HepG2 (cell line): ENCODE data around the gene MBD2. TPM values are rescaled to one million over a fixed set of nuclear protein-coding genes. Genes with fewer than 3 reads are reported as not detected.

ENCODE experiments used
- ARID2 ChIP-seq: sonication (generic); formaldehyde crosslinking; IDR thresholded peaks from 2 replicates; pipeline ENCODE4 v1.8.1; 2022; ENCODE audit warnings: mild to moderate bottlenecking, missing genetic modification reagents, borderline replicate concordance
- HNRNPL ChIP-seq: fragments of 200-400 bp; formaldehyde crosslinking; IDR thresholded peaks from 2 replicates; pipeline ENCODE4 v1.6.1; 2017; ENCODE audit warnings: mild to moderate bottlenecking, low read depth, low read length
- ISX ChIP-seq: sonication (generic); formaldehyde crosslinking; conservative IDR thresholded peaks from 2 replicates; pipeline ENCODE4 v1.5.0; 2020; ENCODE audit warnings: missing genetic modification reagents
- JARID2 ChIP-seq: sonication (generic); formaldehyde crosslinking; IDR thresholded peaks from 2 replicates; pipeline ENCODE4 v1.8.1; 2023; ENCODE audit warnings: missing genetic modification reagents, inconsistent platforms; ENCODE audit not compliant: insufficient replicate concordance
- MTA3 ChIP-seq: sonication (generic); formaldehyde crosslinking; IDR thresholded peaks from 2 replicates; pipeline ENCODE4 v1.4.0; 2020; ENCODE audit warnings: missing genetic modification reagents
- MXI1 ChIP-seq: IDR thresholded peaks from 3 replicates; pipeline ENCODE4 v1.6.1; 2012; ENCODE audit warnings: low read depth, low read length, inconsistent platforms, borderline replicate concordance
- NFKB2 ChIP-seq: sonication (generic); formaldehyde crosslinking; IDR thresholded peaks from 2 replicates; pipeline ENCODE4 v1.4.0; 2020; ENCODE audit warnings: missing genetic modification reagents, borderline replicate concordance
- NR1H2 ChIP-seq: sonication (generic); formaldehyde crosslinking; IDR thresholded peaks from 2 replicates; pipeline ENCODE4 v1.8.1; 2022; ENCODE audit warnings: low read depth, missing genetic modification reagents, borderline replicate concordance
- PHF21A ChIP-seq: sonication (generic); formaldehyde crosslinking; IDR thresholded peaks from 2 replicates; pipeline ENCODE4 v1.5.0; 2020; ENCODE audit warnings: mild to moderate bottlenecking, missing genetic modification reagents
- SATB2 ChIP-seq: sonication (generic); formaldehyde crosslinking; IDR thresholded peaks from 2 replicates; pipeline ENCODE4 v1.5.0; 2020; ENCODE audit warnings: missing genetic modification reagents
- TAF1 ChIP-seq: sonication (generic); formaldehyde crosslinking; IDR thresholded peaks from 2 replicates; pipeline ENCODE4 v1.4.0; 2020; ENCODE audit warnings: missing genetic modification reagents
- ZNF136 ChIP-seq: sonication (generic); formaldehyde crosslinking; IDR thresholded peaks from 2 replicates; pipeline ENCODE4 v1.8.1; 2022; ENCODE audit warnings: low read depth, mild to moderate bottlenecking, moderate library complexity, missing genetic modification reagents
- ZNF335 ChIP-seq: sonication (generic); formaldehyde crosslinking; IDR thresholded peaks from 2 replicates; pipeline ENCODE4 v1.4.0; 2020; ENCODE audit warnings: missing genetic modification reagents
- ZNF460 ChIP-seq: sonication (generic); formaldehyde crosslinking; IDR thresholded peaks from 2 replicates; pipeline ENCODE4 v1.5.1; 2020; ENCODE audit warnings: missing genetic modification reagents, mild to moderate bottlenecking, borderline replicate concordance
- ZNF788 ChIP-seq: sonication (generic); formaldehyde crosslinking; IDR thresholded peaks from 2 replicates; pipeline ENCODE4 v1.5.0; 2020; ENCODE audit warnings: mild to moderate bottlenecking, missing genetic modification reagents, borderline replicate concordance
- polyA plus RNA-seq, 8 experiments: library from polyadenylated mRNA; depleted of rRNA in 3 of 8; stranded (reverse) in 7 of 8; unstranded in 1 of 8; fragments of >200 nt; fragmentation: Illumina TruSeq in 4 of 8; extraction: Trizol in 4 of 8; gene quantifications; 2 replicates each; pipeline versions ENCODE4 v1.2.1 to v1.2.3, GENCODE V29; 2011 to 2016; ENCODE audit warnings: low read depth in 4 of 8, missing spikeins in 1 of 8, mixed read lengths in 1 of 8; ENCODE audit not compliant: insufficient read depth in 1 of 8
- total RNA-seq, 5 experiments: library from RNA; depleted of rRNA; stranded (reverse); fragments of >200 nt; fragmentation: Illumina TruSeq; extraction: Trizol; gene quantifications; 2 replicates each; pipeline ENCODE4 v1.2.3, GENCODE V29; 2016; ENCODE audit warnings: low read depth in 1 of 5
- TF ChIP-seq, protein P1 (sequence below): sonication (generic); formaldehyde crosslinking; IDR thresholded peaks from 2 replicates; pipeline ENCODE4 v1.5.1; 2020; ENCODE audit warnings: mild to moderate bottlenecking, moderate library complexity, missing genetic modification reagents
- TF ChIP-seq, protein P2 (sequence below): sonication (generic); formaldehyde crosslinking; IDR thresholded peaks from 2 replicates; pipeline ENCODE4 v1.5.0; 2020; ENCODE audit warnings: missing genetic modification reagents, mild to moderate bottlenecking, borderline replicate concordance
- TF ChIP-seq, protein P3 (sequence below): sonication (generic); formaldehyde crosslinking; IDR thresholded peaks from 2 replicates; pipeline ENCODE4 v1.4.0; 2020; ENCODE audit warnings: mild to moderate bottlenecking, low read depth, missing genetic modification reagents
- TF ChIP-seq, protein P4 (sequence below): sonication (generic); formaldehyde crosslinking; IDR thresholded peaks from 2 replicates; pipeline ENCODE4 v1.4.0; 2020; ENCODE audit warnings: mild to moderate bottlenecking, missing genetic modification reagents
- TF ChIP-seq, protein P5 (sequence below): sonication (generic); formaldehyde crosslinking; IDR thresholded peaks from 2 replicates; pipeline ENCODE4 v1.8.0; 2022; ENCODE audit warnings: missing genetic modification reagents, mild to moderate bottlenecking, moderate library complexity, borderline replicate concordance
- TF ChIP-seq, protein P6 (sequence below): sonication (generic); formaldehyde crosslinking; IDR thresholded peaks from 2 replicates; pipeline ENCODE4 v1.5.0; 2020; ENCODE audit warnings: missing genetic modification reagents

Gene MBD2
- total and polyA plus RNA-seq, 2 of the 13 experiments (the other 11 are each of a cell fraction or from before 2014, with no cell fraction given): 19.1 to 38.5 TPM

DNA sequence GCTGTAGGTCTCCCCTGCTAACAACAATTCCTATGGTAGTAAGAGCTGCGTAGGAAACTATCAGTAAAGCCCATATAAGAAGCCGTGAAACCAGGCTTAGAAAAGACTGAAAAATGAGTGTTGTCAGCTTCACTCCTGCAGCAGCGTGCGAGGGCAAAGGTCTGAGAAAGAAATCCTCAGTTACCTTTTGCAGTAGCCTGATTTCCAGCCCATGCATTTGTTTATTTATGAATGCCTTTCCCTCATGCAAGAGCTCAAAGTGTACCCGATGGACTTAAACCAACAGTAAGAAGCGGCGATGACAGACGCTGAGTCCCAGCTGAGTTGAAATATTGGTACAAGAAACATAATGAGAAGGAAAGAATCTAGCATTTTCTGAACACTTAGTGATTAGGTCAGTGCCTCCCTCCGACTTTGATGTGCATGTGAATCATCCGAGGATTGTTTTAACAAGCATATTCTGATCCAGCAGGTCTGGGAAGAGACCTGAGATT lies 29.8 kb upstream of the MBD2 start (continued):
- TF ChIP-seq, protein P1, sequence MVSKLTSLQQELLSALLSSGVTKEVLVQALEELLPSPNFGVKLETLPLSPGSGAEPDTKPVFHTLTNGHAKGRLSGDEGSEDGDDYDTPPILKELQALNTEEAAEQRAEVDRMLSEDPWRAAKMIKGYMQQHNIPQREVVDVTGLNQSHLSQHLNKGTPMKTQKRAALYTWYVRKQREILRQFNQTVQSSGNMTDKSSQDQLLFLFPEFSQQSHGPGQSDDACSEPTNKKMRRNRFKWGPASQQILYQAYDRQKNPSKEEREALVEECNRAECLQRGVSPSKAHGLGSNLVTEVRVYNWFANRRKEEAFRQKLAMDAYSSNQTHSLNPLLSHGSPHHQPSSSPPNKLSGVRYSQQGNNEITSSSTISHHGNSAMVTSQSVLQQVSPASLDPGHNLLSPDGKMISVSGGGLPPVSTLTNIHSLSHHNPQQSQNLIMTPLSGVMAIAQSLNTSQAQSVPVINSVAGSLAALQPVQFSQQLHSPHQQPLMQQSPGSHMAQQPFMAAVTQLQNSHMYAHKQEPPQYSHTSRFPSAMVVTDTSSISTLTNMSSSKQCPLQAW (CRISPR knock-in tag): peak; percentile 49; the same call in 1 of the 2 replicates
- TF ChIP-seq ZNF788 (CRISPR knock-in tag): no peak
- TF ChIP-seq NFKB2: no peak
- peak; percentile 22; the same call in 1 of the 2 replicates for TF ChIP-seq TAF1 (CRISPR knock-in tag)
- no peak for TF ChIP-seq MTA3
- no peak for TF ChIP-seq ISX (CRISPR knock-in tag)
- peak; percentile 68; the same call in 1 of the 3 replicates for TF ChIP-seq MXI1
- no peak for TF ChIP-seq HNRNPL
- TF ChIP-seq, protein P2, sequence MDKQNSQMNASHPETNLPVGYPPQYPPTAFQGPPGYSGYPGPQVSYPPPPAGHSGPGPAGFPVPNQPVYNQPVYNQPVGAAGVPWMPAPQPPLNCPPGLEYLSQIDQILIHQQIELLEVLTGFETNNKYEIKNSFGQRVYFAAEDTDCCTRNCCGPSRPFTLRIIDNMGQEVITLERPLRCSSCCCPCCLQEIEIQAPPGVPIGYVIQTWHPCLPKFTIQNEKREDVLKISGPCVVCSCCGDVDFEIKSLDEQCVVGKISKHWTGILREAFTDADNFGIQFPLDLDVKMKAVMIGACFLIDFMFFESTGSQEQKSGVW: no peak
- TF ChIP-seq, protein P3, sequence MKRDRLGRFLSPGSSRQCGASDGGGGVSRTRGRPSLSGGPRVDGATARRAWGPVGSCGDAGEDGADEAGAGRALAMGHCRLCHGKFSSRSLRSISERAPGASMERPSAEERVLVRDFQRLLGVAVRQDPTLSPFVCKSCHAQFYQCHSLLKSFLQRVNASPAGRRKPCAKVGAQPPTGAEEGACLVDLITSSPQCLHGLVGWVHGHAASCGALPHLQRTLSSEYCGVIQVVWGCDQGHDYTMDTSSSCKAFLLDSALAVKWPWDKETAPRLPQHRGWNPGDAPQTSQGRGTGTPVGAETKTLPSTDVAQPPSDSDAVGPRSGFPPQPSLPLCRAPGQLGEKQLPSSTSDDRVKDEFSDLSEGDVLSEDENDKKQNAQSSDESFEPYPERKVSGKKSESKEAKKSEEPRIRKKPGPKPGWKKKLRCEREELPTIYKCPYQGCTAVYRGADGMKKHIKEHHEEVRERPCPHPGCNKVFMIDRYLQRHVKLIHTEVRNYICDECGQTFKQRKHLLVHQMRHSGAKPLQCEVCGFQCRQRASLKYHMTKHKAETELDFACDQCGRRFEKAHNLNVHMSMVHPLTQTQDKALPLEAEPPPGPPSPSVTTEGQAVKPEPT (CRISPR knock-in tag): no peak
- TF ChIP-seq, protein P4, sequence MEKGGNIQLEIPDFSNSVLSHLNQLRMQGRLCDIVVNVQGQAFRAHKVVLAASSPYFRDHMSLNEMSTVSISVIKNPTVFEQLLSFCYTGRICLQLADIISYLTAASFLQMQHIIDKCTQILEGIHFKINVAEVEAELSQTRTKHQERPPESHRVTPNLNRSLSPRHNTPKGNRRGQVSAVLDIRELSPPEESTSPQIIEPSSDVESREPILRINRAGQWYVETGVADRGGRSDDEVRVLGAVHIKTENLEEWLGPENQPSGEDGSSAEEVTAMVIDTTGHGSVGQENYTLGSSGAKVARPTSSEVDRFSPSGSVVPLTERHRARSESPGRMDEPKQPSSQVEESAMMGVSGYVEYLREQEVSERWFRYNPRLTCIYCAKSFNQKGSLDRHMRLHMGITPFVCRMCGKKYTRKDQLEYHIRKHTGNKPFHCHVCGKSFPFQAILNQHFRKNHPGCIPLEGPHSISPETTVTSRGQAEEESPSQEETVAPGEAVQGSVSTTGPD (CRISPR knock-in tag): no peak
- TF ChIP-seq ZNF460 (CRISPR knock-in tag): no peak
- no peak for TF ChIP-seq JARID2 (CRISPR knock-in tag)
- no peak for TF ChIP-seq NR1H2 (CRISPR knock-in tag)
- no peak for TF ChIP-seq ZNF335 (CRISPR knock-in tag)
- TF ChIP-seq, protein P5, sequence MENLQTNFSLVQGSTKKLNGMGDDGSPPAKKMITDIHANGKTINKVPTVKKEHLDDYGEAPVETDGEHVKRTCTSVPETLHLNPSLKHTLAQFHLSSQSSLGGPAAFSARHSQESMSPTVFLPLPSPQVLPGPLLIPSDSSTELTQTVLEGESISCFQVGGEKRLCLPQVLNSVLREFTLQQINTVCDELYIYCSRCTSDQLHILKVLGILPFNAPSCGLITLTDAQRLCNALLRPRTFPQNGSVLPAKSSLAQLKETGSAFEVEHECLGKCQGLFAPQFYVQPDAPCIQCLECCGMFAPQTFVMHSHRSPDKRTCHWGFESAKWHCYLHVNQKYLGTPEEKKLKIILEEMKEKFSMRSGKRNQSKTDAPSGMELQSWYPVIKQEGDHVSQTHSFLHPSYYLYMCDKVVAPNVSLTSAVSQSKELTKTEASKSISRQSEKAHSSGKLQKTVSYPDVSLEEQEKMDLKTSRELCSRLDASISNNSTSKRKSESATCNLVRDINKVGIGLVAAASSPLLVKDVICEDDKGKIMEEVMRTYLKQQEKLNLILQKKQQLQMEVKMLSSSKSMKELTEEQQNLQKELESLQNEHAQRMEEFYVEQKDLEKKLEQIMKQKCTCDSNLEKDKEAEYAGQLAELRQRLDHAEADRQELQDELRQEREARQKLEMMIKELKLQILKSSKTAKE (CRISPR knock-in tag): no peak
- TF ChIP-seq, protein P6, sequence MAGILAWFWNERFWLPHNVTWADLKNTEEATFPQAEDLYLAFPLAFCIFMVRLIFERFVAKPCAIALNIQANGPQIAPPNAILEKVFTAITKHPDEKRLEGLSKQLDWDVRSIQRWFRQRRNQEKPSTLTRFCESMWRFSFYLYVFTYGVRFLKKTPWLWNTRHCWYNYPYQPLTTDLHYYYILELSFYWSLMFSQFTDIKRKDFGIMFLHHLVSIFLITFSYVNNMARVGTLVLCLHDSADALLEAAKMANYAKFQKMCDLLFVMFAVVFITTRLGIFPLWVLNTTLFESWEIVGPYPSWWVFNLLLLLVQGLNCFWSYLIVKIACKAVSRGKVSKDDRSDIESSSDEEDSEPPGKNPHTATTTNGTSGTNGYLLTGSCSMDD: no peak
- peak; percentile 72 for TF ChIP-seq PHF21A (CRISPR knock-in tag)
- TF ChIP-seq ARID2: no peak
- TF ChIP-seq ZNF136: peak; percentile 30; the same call in 1 of the 2 replicates
- no peak for TF ChIP-seq SATB2 (CRISPR knock-in tag)
